Natural killer cell (primary cell): ENCODE results near the gene IL20. TPM values are rescaled to one million over a fixed set of nuclear protein-coding genes. Genes with fewer than 3 reads are reported as not detected.

Experiments used
- ATAC-seq, 3 donors: fragments of 150-1000 bp in 2 of 3; fragments of 200-7000 bp in 1 of 3; cut with Tn5 transposase; 1 replicate in 1 of 3; 2 replicates in 2 of 3; pipeline ENCODE4 v1.10.0; 2021; ENCODE audit warnings: mild to moderate bottlenecking in 2 of 3, moderate library complexity in 2 of 3
- DNase-seq, 2 donors: peaks; one replicate each; pipeline versions ENCODE4 v3.0.0 to v3.0.0-alpha.2; 2013 to 2021; ENCODE audit warnings: mixed read lengths in 1 of 2
- H3K27ac ChIP-seq: one replicate; pipeline ENCODE4 v1.5.1; 2013; ENCODE audit warnings: mild to moderate bottlenecking, low read length
- H3K27me3 ChIP-seq: one replicate; pipeline ENCODE4 v1.6.1; 2013; ENCODE audit warnings: low read length; ENCODE audit not compliant: control insufficient read depth, insufficient read depth
- H3K36me3 ChIP-seq: one replicate; pipeline ENCODE4 v1.6.1; 2013; ENCODE audit warnings: low read length; ENCODE audit not compliant: control insufficient read depth, insufficient read depth
- H3K4me1 ChIP-seq: one replicate; pipeline ENCODE4 v1.6.1; 2013; ENCODE audit warnings: low read length; ENCODE audit not compliant: control insufficient read depth, insufficient read depth
- H3K4me3 ChIP-seq: one replicate; pipeline ENCODE4 v1.5.1; 2013; ENCODE audit warnings: low read length
- H3K9me3 ChIP-seq: one replicate; pipeline ENCODE4 v1.6.1; 2013; ENCODE audit warnings: low read length; ENCODE audit not compliant: control insufficient read depth, insufficient read depth
- H3K27ac Mint-ChIP-seq, 2 donors: one replicate each; pipeline ENCODE4 v1.8.0; 2022; ENCODE audit warnings: mild to moderate bottlenecking in 2 of 2, mixed read lengths in 2 of 2, moderate library complexity in 1 of 2
- H3K27me3 Mint-ChIP-seq, 2 donors: one replicate each; pipeline ENCODE4 v1.8.0; 2022; ENCODE audit warnings: low read depth in 2 of 2, mixed read lengths in 2 of 2
- H3K36me3 Mint-ChIP-seq: one replicate; pipeline ENCODE4 v1.8.0; 2022; ENCODE audit warnings: mixed read lengths
- H3K4me1 Mint-ChIP-seq, 2 donors: one replicate each; pipeline ENCODE4 v1.8.0; 2022; ENCODE audit warnings: mixed read lengths in 2 of 2
- H3K4me3 Mint-ChIP-seq: one replicate; pipeline ENCODE4 v1.8.0; 2022; ENCODE audit warnings: mild to moderate bottlenecking, moderate library complexity, mixed read lengths
- H3K9me3 Mint-ChIP-seq, 2 donors: one replicate each; pipeline ENCODE4 v1.8.0; 2022; ENCODE audit warnings: mixed read lengths in 2 of 2
- WGBS: methylation state at CpG from one replicate; pipeline ENCODE4 v1.1.7; 2013; ENCODE audit warnings: missing lambda C conversion rate; ENCODE audit not compliant: insufficient coverage; 5-methylcytosine and 5-hydroxymethylcytosine counted together
- intact Hi-C: fragments of 100-400 bp; cut with micrococcal nuclease; formaldehyde crosslinking; loops from one replicate; pipeline ENCODE4 v1.14.2; 2022
- total RNA-seq, 4 donors: library from RNA; stranded (reverse); fragments of 120-200 nt in 1 of 4; gene quantifications; one replicate each; pipeline versions ENCODE4 v1.2.3 to v1.2.4, GENCODE V29; 2013 to 2022
- TF ChIP-seq, protein P1 (sequence below): fragments of 200-600 bp; IDR thresholded peaks from one replicate; pipeline ENCODE4 v1.8.0; 2022; ENCODE audit warnings: antibody characterized with exemption

Gene IL20
- total RNA-seq, 3 donors from 2014 or later (not counting 1 experiment from before 2014, with no cell fraction given) = not detected

DNA sequence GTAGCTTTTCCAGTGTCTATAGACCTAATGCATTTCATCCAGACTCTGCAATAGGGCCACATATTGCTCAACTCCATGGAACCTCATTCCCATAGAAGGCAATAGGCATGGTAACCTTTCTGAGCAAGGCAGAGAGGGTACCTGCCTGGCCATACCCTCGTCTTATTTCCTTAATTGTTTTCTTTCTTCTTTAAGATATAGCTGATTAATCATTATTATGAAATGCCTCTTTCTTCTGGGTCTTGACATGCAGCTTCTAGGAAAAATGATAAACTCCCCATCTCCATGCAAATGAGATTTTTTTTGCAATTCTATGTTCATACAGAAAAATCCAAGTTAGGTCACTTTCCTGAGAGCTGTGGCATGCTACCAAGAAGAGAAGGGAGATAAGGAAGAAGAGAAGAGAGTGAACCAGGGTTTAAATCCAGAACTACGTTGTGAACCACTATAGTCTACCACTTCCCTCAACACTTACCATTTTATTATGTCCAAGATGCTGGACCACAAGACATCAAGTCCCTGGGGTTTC lies 33.0 kb upstream of the IL20 start:
- ATAC-seq = no peak
- no peaks in the 10 kb centered on the region for H3K27me3 ChIP-seq
- DNase-seq = no peak
- 10% methylated on average over 1 of the region's 2 CpGs for WGBS
- no peak overlapping the region for H3K4me3 ChIP-seq
- peaks cover 54% of the 10 kb centered on the region for H3K4me1 ChIP-seq
- H3K4me1 Mint-ChIP-seq = peaks cover 29 to 30% of the 10 kb centered on the region in 2 donors
- H3K36me3 Mint-ChIP-seq = no peaks in the 10 kb centered on the region
- no peak overlapping the region for H3K27ac Mint-ChIP-seq
- H3K4me3 Mint-ChIP-seq = no peak overlapping the region
- H3K9me3 ChIP-seq = no peaks in the 10 kb centered on the region
- TF ChIP-seq, protein P1, sequence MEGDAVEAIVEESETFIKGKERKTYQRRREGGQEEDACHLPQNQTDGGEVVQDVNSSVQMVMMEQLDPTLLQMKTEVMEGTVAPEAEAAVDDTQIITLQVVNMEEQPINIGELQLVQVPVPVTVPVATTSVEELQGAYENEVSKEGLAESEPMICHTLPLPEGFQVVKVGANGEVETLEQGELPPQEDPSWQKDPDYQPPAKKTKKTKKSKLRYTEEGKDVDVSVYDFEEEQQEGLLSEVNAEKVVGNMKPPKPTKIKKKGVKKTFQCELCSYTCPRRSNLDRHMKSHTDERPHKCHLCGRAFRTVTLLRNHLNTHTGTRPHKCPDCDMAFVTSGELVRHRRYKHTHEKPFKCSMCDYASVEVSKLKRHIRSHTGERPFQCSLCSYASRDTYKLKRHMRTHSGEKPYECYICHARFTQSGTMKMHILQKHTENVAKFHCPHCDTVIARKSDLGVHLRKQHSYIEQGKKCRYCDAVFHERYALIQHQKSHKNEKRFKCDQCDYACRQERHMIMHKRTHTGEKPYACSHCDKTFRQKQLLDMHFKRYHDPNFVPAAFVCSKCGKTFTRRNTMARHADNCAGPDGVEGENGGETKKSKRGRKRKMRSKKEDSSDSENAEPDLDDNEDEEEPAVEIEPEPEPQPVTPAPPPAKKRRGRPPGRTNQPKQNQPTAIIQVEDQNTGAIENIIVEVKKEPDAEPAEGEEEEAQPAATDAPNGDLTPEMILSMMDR = no peak
- no peaks in the 10 kb centered on the region for H3K36me3 ChIP-seq
- intact Hi-C loops = no loop called here
- no peaks in the 10 kb centered on the region for H3K9me3 Mint-ChIP-seq
- peaks cover 0 to 14% of the 10 kb centered on the region in 2 donors for H3K27me3 Mint-ChIP-seq
- no peak overlapping the region for H3K27ac ChIP-seq

DNA sequence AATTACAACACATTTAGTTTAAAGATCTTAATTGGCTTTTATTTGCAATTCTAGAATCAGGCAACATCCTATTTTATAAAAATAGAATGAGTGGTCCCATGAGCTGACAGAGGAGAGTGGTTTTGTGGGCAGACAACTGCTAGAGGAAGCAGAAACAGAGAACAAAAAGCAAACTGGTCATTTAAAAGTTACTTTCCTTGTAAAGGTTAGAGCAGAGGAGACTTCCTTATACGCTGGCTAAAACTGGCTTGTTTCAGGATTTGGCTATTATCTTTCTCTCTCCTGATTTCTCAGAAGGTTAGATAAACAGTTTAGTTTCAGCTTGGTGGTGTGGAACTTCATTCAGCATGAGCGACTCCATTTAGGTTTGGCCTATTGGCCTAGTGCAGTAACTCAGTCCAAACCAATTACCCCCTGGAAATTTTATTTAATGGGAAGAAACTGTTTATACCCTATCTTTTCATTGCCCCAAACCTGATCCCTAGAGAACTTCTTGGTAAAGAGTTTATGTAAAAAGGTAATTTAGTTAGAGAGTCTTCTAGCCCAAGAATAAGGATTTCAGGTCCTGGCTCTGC lies 32.2 kb upstream of the IL20 start:
- DNase-seq = no peak
- H3K4me3 Mint-ChIP-seq = no peak overlapping the region
- no peak overlapping the region for H3K27ac ChIP-seq
- H3K27me3 ChIP-seq = no peaks in the 10 kb centered on the region
- peaks cover 52% of the 10 kb centered on the region for H3K4me1 ChIP-seq
- WGBS = 50% methylated on average over 1 of the region's 2 CpGs
- no peak overlapping the region for H3K4me3 ChIP-seq
- peaks cover 0 to 14% of the 10 kb centered on the region in 2 donors for H3K27me3 Mint-ChIP-seq
- H3K36me3 ChIP-seq = no peaks in the 10 kb centered on the region
- H3K9me3 Mint-ChIP-seq = no peaks in the 10 kb centered on the region
- TF ChIP-seq, protein P1 = no peak
- H3K4me1 Mint-ChIP-seq = peaks cover 29 to 30% of the 10 kb centered on the region in 2 donors
- H3K9me3 ChIP-seq = no peaks in the 10 kb centered on the region
- ATAC-seq = no peak
- H3K27ac Mint-ChIP-seq = no peak overlapping the region
- no peaks in the 10 kb centered on the region for H3K36me3 Mint-ChIP-seq
- intact Hi-C loops = no loop called here

DNA sequence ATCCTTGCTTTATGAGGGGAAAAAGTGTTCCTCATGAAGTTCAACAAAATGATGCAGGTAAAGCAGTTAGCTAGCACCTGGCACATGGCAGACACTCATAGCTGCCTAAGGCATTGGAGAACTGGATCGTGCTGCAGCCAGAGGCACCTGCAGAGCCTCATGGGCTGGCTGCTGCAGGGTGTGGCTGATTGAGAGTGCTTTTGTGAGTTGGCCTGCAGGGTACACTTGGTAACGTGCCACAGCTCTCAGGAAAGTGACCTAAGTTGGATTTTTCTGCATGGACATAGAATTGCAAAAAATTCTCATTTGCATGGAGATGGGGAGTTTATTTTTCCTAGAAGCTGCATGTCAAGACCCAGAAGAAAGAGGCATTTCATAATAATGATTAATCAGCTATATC lies 31.6 kb upstream of the IL20 start:
- Mint-ChIP-seq H3K4me3 (no peak overlapping the region), H3K36me3 (no peaks in the 10 kb centered on the region), H3K27ac (no peak overlapping the region), H3K27me3 (peaks cover 0 to 14% of the 10 kb centered on the region in 2 donors), H3K4me1 (peaks cover 28 to 30% of the 10 kb centered on the region in 2 donors), H3K9me3 (no peaks in the 10 kb centered on the region)
- WGBS = 65% methylated on average over 2 of the region's 2 CpGs
- intact Hi-C loops = no loop called here
- H3K36me3 ChIP-seq = no peaks in the 10 kb centered on the region
- ATAC-seq (no peak), DNase-seq (no peak)
- H3K4me1 ChIP-seq = peaks cover 48% of the 10 kb centered on the region
- no peak overlapping the region for H3K4me3 ChIP-seq
- H3K27ac ChIP-seq = no peak overlapping the region
- H3K9me3 ChIP-seq = no peaks in the 10 kb centered on the region
- TF ChIP-seq, protein P1 = no peak
- no peaks in the 10 kb centered on the region for H3K27me3 ChIP-seq

DNA sequence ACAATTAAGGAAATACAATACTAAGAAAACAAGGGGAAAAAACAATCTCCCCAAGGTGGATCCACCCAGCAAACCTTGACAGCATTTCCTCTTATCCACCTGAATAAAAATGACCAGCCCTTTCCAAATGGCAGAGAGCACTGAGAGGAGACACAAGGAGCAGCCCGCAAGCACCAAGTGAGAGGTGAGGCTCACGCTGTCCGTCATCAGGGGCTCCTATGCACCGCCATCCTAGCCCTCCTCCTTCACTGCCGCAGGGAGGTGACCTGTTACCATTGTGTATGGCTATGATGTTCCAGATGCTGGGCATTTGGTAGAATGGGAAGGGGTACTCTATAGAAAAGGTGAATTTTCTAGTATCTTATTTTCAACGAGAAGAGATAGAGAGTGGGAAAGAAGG lies 31.2 kb upstream of the IL20 start:
- Mint-ChIP-seq H3K27ac (no peak overlapping the region), H3K9me3 (no peaks in the 10 kb centered on the region), H3K4me1 (peaks cover 24 to 25% of the 10 kb centered on the region in 2 donors), H3K4me3 (no peak overlapping the region), H3K27me3 (peaks cover 0 to 12% of the 10 kb centered on the region in 2 donors), H3K36me3 (no peaks in the 10 kb centered on the region)
- Histone ChIP-seq H3K4me3 (no peak overlapping the region), H3K36me3 (no peaks in the 10 kb centered on the region), H3K4me1 (peaks cover 44% of the 10 kb centered on the region), H3K27me3 (no peaks in the 10 kb centered on the region), H3K27ac (no peak overlapping the region), H3K9me3 (no peaks in the 10 kb centered on the region)
- intact Hi-C loops = no loop called here
- whole genome bisulfite sequencing = 100% methylated on average over 6 of the region's 6 CpGs
- TF ChIP-seq, protein P1 = no peak
- DNase-seq = no peak
- no peak for ATAC-seq
